Inferior parietal cortex (tissue), 1 donor: ENCODE measurements around the gene SLC13A2.

Experiments used
- DNase-seq: peaks from one replicate; pipeline ENCODE4 v3.0.0-alpha.2; 2016; ENCODE audit errors: extremely low spot score

Gene SLC13A2

GRCh38 chr17:28534740-28535375, 61.4 kb downstream of the SLC13A2 start:
- no peak for DNase-seq

- no peak for DNase-seq
Observed at GRCh38 chr17:28536532-28537218, 63.2 kb downstream of the SLC13A2 start.

- no peak for DNase-seq
Observed at GRCh38 chr17:28537219-28537610, 63.8 kb downstream of the SLC13A2 start.

GRCh38 chr17:28538296-28538895, 65.0 kb downstream of the SLC13A2 start:
- DNase-seq: no peak

- no peak for DNase-seq
Observed at GRCh38 chr17:28540231-28540630, 66.8 kb downstream of the SLC13A2 start.

- DNase-seq: no peak
Observed at GRCh38 chr17:28541439-28541838, 68.0 kb downstream of the SLC13A2 start.

GRCh38 chr17:28544402-28545140, 71.1 kb downstream of the SLC13A2 start:
- DNase-seq: no peak

GRCh38 chr17:28545141-28545503, 71.7 kb downstream of the SLC13A2 start:
- no peak for DNase-seq

GRCh38 chr17:28545787-28546415, 72.5 kb downstream of the SLC13A2 start:
- DNase-seq: no peak

GRCh38 chr17:28547096-28547622, 73.7 kb downstream of the SLC13A2 start:
- DNase-seq: no peak
